ENCODE measurements around the gene ELFN2. TPM values are rescaled to one million over a fixed set of nuclear protein-coding genes. Genes with fewer than 3 reads are reported as not detected.

Gene ELFN2
- total RNA-seq, 1 experiment from 2014 or later: 4.0 TPM

DNA sequence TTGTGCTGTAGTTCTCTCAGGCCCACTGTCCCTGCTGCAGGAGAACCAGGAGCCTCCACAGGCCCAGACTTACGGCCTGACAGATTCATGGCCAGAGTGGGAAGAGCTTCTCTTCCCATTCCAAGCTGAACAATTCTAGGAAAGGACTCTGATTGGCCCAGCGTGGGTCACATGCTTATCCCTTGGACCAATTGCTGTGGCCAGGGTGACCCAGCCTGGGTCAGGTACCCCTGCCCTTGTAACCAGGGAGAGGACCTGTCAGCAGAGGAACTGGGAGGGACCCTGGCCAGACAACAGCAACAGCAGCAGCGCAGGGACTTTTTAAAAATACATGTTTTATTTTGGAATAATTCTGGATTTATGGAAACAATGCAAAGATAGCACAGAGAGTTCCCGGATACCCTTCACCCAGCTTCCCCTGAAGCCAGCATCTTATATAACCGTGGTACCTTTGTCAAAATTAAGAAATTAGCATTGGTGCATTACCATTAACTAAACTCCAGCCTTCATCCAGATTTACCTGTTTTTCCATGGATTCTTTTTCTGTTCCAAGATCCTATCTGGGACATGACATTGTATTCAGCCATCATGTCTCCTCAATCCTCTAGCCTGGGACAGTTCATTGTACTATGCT, 8.8 kb upstream of the ELFN2 start:
- no peak overlapping the region for H3K4me3 Mint-ChIP-seq (ENCODE audit: unreplicated experiment)
- H3K27ac Mint-ChIP-seq (ENCODE audit: unreplicated experiment): no peak overlapping the region
- H3K4me1 ChIP-seq: peaks cover 30% of the 10 kb centered on the region
- H3K36me3 ChIP-seq (ENCODE audit: control insufficient read depth, insufficient read depth, low read length): no peaks in the 10 kb centered on the region
- intact Hi-C loops (cut with micrococcal nuclease; ENCODE audit: unreplicated experiment): no loop called here
- peaks cover 5% of the 10 kb centered on the region; the same call in 1 of the 2 replicates for H3K9me3 ChIP-seq
- H3K27me3 Mint-ChIP-seq (ENCODE audit: insufficient read depth, unreplicated experiment): no peaks in the 10 kb centered on the region
- peaks cover 31% of the 10 kb centered on the region for H3K4me1 Mint-ChIP-seq (ENCODE audit: low read depth, unreplicated experiment)
- no peaks in the 10 kb centered on the region for H3K36me3 Mint-ChIP-seq (ENCODE audit: insufficient read depth, unreplicated experiment)
- BruUV-seq (replicated peaks): no TSS peak
- TF ChIP-seq CTCF (IDR thresholded peaks at IDR 0.05; ENCODE audit: insufficient read depth in 1 of 2, low read depth in 1 of 2, low read length in 1 of 2, severe bottlenecking in 1 of 2, unreplicated experiment in 1 of 2): no peak
- H3K9me3 Mint-ChIP-seq (ENCODE audit: unreplicated experiment): peaks cover 9% of the 10 kb centered on the region
- DNase-seq: no peak
- H3K27me3 ChIP-seq (replicated peaks; ENCODE audit: control insufficient read depth, insufficient read depth, low read length): no peaks in the 10 kb centered on the region
- CTCF ChIA-PET: no interaction called here
- POLR2A ChIA-PET: no interaction called here
- H3K4me3 ChIP-seq (ENCODE audit: low read depth, low read length): no peak overlapping the region

DNA sequence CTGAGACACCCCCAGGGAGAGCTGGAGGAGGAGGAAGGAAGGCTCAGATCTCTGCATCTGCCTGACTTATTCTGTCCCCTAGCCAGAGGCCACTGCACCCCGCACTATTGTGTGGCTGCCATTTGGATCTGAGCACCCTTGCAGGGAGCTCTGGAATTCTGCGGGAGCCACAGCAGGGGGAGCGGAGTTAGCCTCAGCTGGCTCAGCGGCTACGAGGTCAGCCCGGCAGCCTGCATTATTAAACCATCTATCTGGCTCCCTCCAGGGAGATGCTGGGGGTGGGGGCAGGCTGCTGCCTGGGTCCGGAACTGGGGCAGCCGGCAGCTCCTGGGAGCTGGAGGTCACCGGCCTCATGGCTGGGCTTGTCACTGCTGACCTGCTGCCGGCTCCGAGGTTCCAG, 6.5 kb upstream of the ELFN2 start:
- Histone ChIP-seq H3K4me3 (ENCODE audit: low read depth, low read length) (no peak overlapping the region), H3K9me3 (no peaks in the 10 kb centered on the region), H3K27me3 (replicated peaks; ENCODE audit: control insufficient read depth, insufficient read depth, low read length) (no peaks in the 10 kb centered on the region), H3K4me1 (peaks cover 35% of the 10 kb centered on the region), H3K36me3 (ENCODE audit: control insufficient read depth, insufficient read depth, low read length) (no peaks in the 10 kb centered on the region)
- H3K27ac Mint-ChIP-seq (ENCODE audit: unreplicated experiment): peak overlapping the region; percentile 27
- CTCF ChIA-PET: no interaction called here
- BruUV-seq (replicated peaks): no TSS peak
- intact Hi-C loops (cut with micrococcal nuclease; ENCODE audit: unreplicated experiment): loop anchor here (2.0 kb wide), 1 partner anchor 79 kb away; no protein-coding TSS in a partner anchor
- TF ChIP-seq CTCF (IDR thresholded peaks at IDR 0.05; ENCODE audit: insufficient read depth in 1 of 2, low read depth in 1 of 2, low read length in 1 of 2, severe bottlenecking in 1 of 2, unreplicated experiment in 1 of 2): no peak
- no peak for DNase-seq
- H3K36me3 Mint-ChIP-seq (ENCODE audit: insufficient read depth, unreplicated experiment): peaks cover 1% of the 10 kb centered on the region
- POLR2A ChIA-PET: no interaction called here
- H3K9me3 Mint-ChIP-seq (ENCODE audit: unreplicated experiment): no peaks in the 10 kb centered on the region
- H3K4me1 Mint-ChIP-seq (ENCODE audit: low read depth, unreplicated experiment): peaks cover 40% of the 10 kb centered on the region
- no peaks in the 10 kb centered on the region for H3K27me3 Mint-ChIP-seq (ENCODE audit: insufficient read depth, unreplicated experiment)
- no peak overlapping the region for H3K4me3 Mint-ChIP-seq (ENCODE audit: unreplicated experiment)

DNA sequence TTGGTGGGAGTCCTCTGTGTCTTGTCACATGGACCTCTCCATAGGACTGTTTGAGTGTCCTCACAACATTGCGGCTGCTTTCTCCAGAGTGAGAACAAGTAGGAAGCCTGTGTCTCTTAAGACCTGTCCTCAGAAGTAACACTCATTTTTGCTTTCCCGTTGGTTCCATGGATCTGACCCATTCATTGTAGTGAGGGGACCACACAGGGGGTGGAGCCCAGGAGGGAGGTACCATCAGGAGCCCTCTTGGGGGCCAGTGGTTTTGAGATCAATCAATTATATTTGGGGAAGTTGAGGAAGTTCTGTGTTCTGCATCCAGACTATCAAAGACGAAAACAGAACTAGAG, 5.4 kb upstream of the ELFN2 start:
- H3K36me3 Mint-ChIP-seq (ENCODE audit: insufficient read depth, unreplicated experiment): peaks cover 9% of the 10 kb centered on the region
- intact Hi-C loops (cut with micrococcal nuclease; ENCODE audit: unreplicated experiment): loop anchor here (1.0 to 2.0 kb wide), 2 partner anchors 25 to 78 kb away; no protein-coding TSS in a partner anchor
- Histone ChIP-seq H3K9me3 (no peaks in the 10 kb centered on the region), H3K4me1 (peaks cover 35% of the 10 kb centered on the region), H3K4me3 (ENCODE audit: low read depth, low read length) (no peak overlapping the region), H3K27me3 (replicated peaks; ENCODE audit: control insufficient read depth, insufficient read depth, low read length) (no peaks in the 10 kb centered on the region), H3K36me3 (ENCODE audit: control insufficient read depth, insufficient read depth, low read length) (no peaks in the 10 kb centered on the region)
- H3K27ac Mint-ChIP-seq (ENCODE audit: unreplicated experiment): peak overlapping the region; percentile 69
- H3K4me3 Mint-ChIP-seq (ENCODE audit: unreplicated experiment): peak overlapping the region; percentile 24
- TF ChIP-seq CTCF (IDR thresholded peaks at IDR 0.05; ENCODE audit: insufficient read depth in 1 of 2, low read depth in 1 of 2, low read length in 1 of 2, severe bottlenecking in 1 of 2, unreplicated experiment in 1 of 2): no peak
- no peaks in the 10 kb centered on the region for H3K27me3 Mint-ChIP-seq (ENCODE audit: insufficient read depth, unreplicated experiment)
- CTCF ChIA-PET: interaction anchor here (1.2 to 1.4 kb wide), 2 partner anchors 22 to 233 kb away, joined by 3 read pairs; no protein-coding TSS in a partner anchor
- TSS peak; percentile 68 for BruUV-seq (replicated peaks)
- POLR2A ChIA-PET: no interaction called here
- H3K4me1 Mint-ChIP-seq (ENCODE audit: low read depth, unreplicated experiment): peaks cover 45% of the 10 kb centered on the region
- no peak for DNase-seq
- no peaks in the 10 kb centered on the region for H3K9me3 Mint-ChIP-seq (ENCODE audit: unreplicated experiment)

Measured in Caco-2 (cell line).